Measurements from ENCODE around the gene SFXN5. TPM values are rescaled to one million over a fixed set of nuclear protein-coding genes. Genes with fewer than 3 reads are reported as not detected.

Gene SFXN5
- polyA plus RNA-seq, 1 donor (not counting 4 experiments of a cell fraction or from before 2014, with no cell fraction given): 6.3 TPM

DNA sequence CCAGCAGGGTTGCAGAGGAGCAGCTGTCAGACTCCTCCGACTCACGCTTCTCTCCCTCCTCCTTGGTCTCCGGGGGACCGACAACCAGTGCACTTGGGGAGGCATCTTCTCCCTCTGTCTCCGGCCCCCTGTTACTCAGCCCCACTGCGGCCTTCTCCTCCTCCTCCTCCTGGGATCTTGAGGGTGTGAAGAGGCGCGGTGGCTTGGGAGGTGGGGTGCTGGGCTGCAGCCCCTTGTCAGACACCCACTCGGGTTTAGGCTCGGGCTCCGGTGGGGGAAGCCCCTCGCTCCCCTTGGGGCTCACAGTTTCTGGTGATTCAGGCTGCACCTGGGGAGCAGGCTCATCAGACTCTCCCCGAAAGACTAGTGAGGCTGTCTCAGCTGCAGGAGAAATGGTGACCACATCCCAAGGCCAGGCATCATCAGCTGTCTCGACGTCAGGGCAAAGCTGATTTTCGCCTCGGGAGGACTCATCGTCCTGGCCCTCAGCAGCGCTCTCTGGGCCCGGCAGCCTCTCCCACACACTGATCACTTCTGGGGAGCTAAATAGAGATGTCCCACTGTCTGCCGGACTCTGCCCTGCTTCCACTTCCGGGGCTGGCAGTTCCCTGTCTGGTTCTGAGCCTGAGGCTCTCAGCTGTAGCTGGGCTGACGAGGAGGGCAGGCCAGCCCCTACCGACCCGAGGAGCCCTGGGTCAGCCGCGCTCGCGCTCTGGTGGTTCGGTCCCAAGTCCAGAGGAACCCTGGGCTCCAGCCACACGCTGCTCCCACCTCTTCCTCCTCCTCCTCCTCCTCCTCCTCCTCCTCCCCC, 9.0 kb upstream of the SFXN5 start:
- Histone ChIP-seq H3K9ac (ENCODE audit: control insufficient read depth, extremely low read depth, insufficient read depth, low read length) (no peak overlapping the region), H3K27ac (ENCODE audit: control insufficient read depth, insufficient read depth, low read length) (no peak overlapping the region), H2AFZ (ENCODE audit: control insufficient read depth, low read length) (no peak overlapping the region), H3K36me3 (ENCODE audit: control insufficient read depth in 2 of 2, extremely low read depth in 1 of 2, insufficient read depth in 2 of 2, low read length in 2 of 2) (peaks cover 17 to 37% of the 10 kb centered on the region in 2 experiments), H3K9me1 (ENCODE audit: control insufficient read depth, extremely low read depth, insufficient read depth, low read length) (no peaks in the 10 kb centered on the region), H3K4me1 (ENCODE audit: control insufficient read depth, extremely low read depth, insufficient read depth, low read length) (peaks cover 5% of the 10 kb centered on the region), H3K4me2 (ENCODE audit: control insufficient read depth, extremely low read depth, insufficient read depth, low read depth, low read length) (no peak overlapping the region), H3K27me3 (ENCODE audit: control insufficient read depth, extremely low read depth, insufficient read depth, low read length) (no peaks in the 10 kb centered on the region), H4K20me1 (ENCODE audit: control insufficient read depth, extremely low read depth, insufficient read depth, low read length) (peaks cover 21% of the 10 kb centered on the region), H3K79me2 (ENCODE audit: control insufficient read depth, insufficient read depth, low read length) (peaks cover 54% of the 10 kb centered on the region), H3K9me3 (ENCODE audit: control insufficient read depth, low read depth, low read length) (no peaks in the 10 kb centered on the region), H3K4me3 (ENCODE audit: control insufficient read depth in 2 of 3, extremely low read depth in 1 of 3, insufficient read depth in 2 of 3, low read depth in 1 of 3, low read length in 3 of 3) (no peak overlapping the region)
- no peak for TF ChIP-seq EZH2 (IDR thresholded peaks at IDR 0.05; ENCODE audit: low read length)
- TF ChIP-seq, protein P1, sequence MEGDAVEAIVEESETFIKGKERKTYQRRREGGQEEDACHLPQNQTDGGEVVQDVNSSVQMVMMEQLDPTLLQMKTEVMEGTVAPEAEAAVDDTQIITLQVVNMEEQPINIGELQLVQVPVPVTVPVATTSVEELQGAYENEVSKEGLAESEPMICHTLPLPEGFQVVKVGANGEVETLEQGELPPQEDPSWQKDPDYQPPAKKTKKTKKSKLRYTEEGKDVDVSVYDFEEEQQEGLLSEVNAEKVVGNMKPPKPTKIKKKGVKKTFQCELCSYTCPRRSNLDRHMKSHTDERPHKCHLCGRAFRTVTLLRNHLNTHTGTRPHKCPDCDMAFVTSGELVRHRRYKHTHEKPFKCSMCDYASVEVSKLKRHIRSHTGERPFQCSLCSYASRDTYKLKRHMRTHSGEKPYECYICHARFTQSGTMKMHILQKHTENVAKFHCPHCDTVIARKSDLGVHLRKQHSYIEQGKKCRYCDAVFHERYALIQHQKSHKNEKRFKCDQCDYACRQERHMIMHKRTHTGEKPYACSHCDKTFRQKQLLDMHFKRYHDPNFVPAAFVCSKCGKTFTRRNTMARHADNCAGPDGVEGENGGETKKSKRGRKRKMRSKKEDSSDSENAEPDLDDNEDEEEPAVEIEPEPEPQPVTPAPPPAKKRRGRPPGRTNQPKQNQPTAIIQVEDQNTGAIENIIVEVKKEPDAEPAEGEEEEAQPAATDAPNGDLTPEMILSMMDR (optimal IDR thresholded peaks at IDR 0.05 in 1 of 3, IDR thresholded peaks at IDR 0.05 in 1 of 3, conservative IDR thresholded peaks at IDR 0.05 in 1 of 3; ENCODE audit: extremely low read depth in 1 of 3, insufficient read depth in 2 of 3, low read length in 3 of 3): no peak
- FAIRE-seq (no peak), DNase-seq (ENCODE audit: low read depth, low spot score) (no peak)
- dilution Hi-C loops (cut with MboI; ENCODE audit: extremely low pct_ligation_motif_present, low sequenced_read_pairs): no loop called here

DNA sequence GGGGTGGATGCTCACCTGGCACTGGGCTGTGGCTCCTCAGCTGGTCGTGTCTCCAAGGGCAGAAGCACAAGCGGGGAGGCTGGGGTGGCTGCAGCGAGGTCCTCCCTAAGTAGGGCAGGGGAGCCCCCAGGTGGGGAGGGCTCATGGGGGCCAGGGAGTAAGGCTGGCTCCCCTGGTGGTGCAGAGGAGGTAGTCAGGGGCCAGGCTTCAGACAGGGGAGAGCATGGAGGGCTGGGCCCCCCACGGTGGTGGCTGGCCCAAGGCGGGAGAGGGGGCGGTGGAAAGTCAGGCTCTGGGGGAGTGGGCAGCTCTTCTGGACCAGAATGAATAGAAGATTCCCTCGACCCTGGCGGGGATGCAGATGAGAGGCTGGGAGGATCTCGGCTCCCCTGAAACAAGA, 8.1 kb upstream of the SFXN5 start:
- dilution Hi-C loops (cut with MboI; ENCODE audit: extremely low pct_ligation_motif_present, low sequenced_read_pairs): no loop called here
- H3K9me3 ChIP-seq (ENCODE audit: control insufficient read depth, low read depth, low read length): no peaks in the 10 kb centered on the region
- TF ChIP-seq, protein P1 (optimal IDR thresholded peaks at IDR 0.05 in 1 of 3, IDR thresholded peaks at IDR 0.05 in 1 of 3, conservative IDR thresholded peaks at IDR 0.05 in 1 of 3; ENCODE audit: extremely low read depth in 1 of 3, insufficient read depth in 2 of 3, low read length in 3 of 3): no peak
- TF ChIP-seq EZH2 (IDR thresholded peaks at IDR 0.05; ENCODE audit: low read length): no peak
- H3K4me1 ChIP-seq (ENCODE audit: control insufficient read depth, extremely low read depth, insufficient read depth, low read length): no peaks in the 10 kb centered on the region
- H3K27ac ChIP-seq (ENCODE audit: control insufficient read depth, insufficient read depth, low read length): no peak overlapping the region
- H3K27me3 ChIP-seq (ENCODE audit: control insufficient read depth, extremely low read depth, insufficient read depth, low read length): no peaks in the 10 kb centered on the region
- H3K4me2 ChIP-seq (ENCODE audit: control insufficient read depth, extremely low read depth, insufficient read depth, low read depth, low read length): no peak overlapping the region
- peaks cover 14% of the 10 kb centered on the region for H4K20me1 ChIP-seq (ENCODE audit: control insufficient read depth, extremely low read depth, insufficient read depth, low read length)
- DNase-seq (ENCODE audit: low read depth, low spot score) (no peak), FAIRE-seq (no peak)
- no peak overlapping the region for H3K4me3 ChIP-seq (ENCODE audit: control insufficient read depth in 2 of 3, extremely low read depth in 1 of 3, insufficient read depth in 2 of 3, low read depth in 1 of 3, low read length in 3 of 3)
- H2AFZ ChIP-seq (ENCODE audit: control insufficient read depth, low read length): no peak overlapping the region
- H3K36me3 ChIP-seq (ENCODE audit: control insufficient read depth in 2 of 2, extremely low read depth in 1 of 2, insufficient read depth in 2 of 2, low read length in 2 of 2): peaks cover 17 to 40% of the 10 kb centered on the region in 2 experiments
- no peaks in the 10 kb centered on the region for H3K9me1 ChIP-seq (ENCODE audit: control insufficient read depth, extremely low read depth, insufficient read depth, low read length)
- no peak overlapping the region for H3K9ac ChIP-seq (ENCODE audit: control insufficient read depth, extremely low read depth, insufficient read depth, low read length)
- peaks cover 45% of the 10 kb centered on the region for H3K79me2 ChIP-seq (ENCODE audit: control insufficient read depth, insufficient read depth, low read length)
